Neural progenitor cell (in vitro differentiated cells): ENCODE data around the gene LUZP2.

ENCODE experiments used
- CTCF ChIP-seq: fragments of 200-600 bp; sonication (generic); IDR thresholded peaks from 2 replicates; pipeline ENCODE4 v1.5.1; 2017; ENCODE audit warnings: antibody characterized with exemption, mild to moderate bottlenecking
- EZH2 ChIP-seq: fragments of 200-600 bp; sonication (generic); IDR thresholded peaks from 2 replicates; pipeline ENCODE4 v1.6.1; 2017; ENCODE audit warnings: antibody characterized with exemption, mild to moderate bottlenecking, moderate library complexity

- TF ChIP-seq CTCF: peak; percentile 30
- no peak for TF ChIP-seq EZH2
These were observed 18.8 kb downstream of the LUZP2 start for GRCh38 chr11:24515632-24516031.
